Endodermal cell (in vitro differentiated cells): ENCODE results near the gene COL4A6. TPM values are rescaled to one million over a fixed set of nuclear protein-coding genes. Genes with fewer than 3 reads are reported as not detected.

ENCODE experiments used
- DNase-seq: peaks from one replicate; pipeline ENCODE4 v3.0.0-alpha.2; 2017
- H3K27ac ChIP-seq: 2 replicates; pipeline ENCODE4 v1.5.1; 2013; ENCODE audit warnings: mild to moderate bottlenecking, low read depth, low read length, moderate library complexity
- H3K27me3 ChIP-seq: 2 replicates; pipeline ENCODE4 v1.6.1; 2013; ENCODE audit warnings: mild to moderate bottlenecking, low read length, moderate library complexity; ENCODE audit not compliant: insufficient read depth, control insufficient read depth, poor library complexity, severe bottlenecking
- H3K36me3 ChIP-seq: 2 replicates; pipeline ENCODE4 v1.7.0; 2013; ENCODE audit warnings: mild to moderate bottlenecking, low read length, moderate library complexity; ENCODE audit not compliant: control insufficient read depth, insufficient read depth
- H3K4me1 ChIP-seq: one replicate; pipeline ENCODE4 v1.7.0; 2013; ENCODE audit warnings: low read length; ENCODE audit not compliant: control insufficient read depth, insufficient read depth
- H3K4me3 ChIP-seq: 2 replicates; pipeline ENCODE4 v1.5.1; 2013; ENCODE audit warnings: mild to moderate bottlenecking, low read length, moderate library complexity
- H3K9ac ChIP-seq: 2 replicates; pipeline ENCODE4 v1.6.1; 2013; ENCODE audit warnings: mild to moderate bottlenecking, low read length, moderate library complexity; ENCODE audit not compliant: poor library complexity, severe bottlenecking; ENCODE audit errors: extremely low read depth
- H3K9me3 ChIP-seq: 2 replicates; pipeline ENCODE4 v1.6.1; 2013; ENCODE audit warnings: mild to moderate bottlenecking, low read length, moderate library complexity; ENCODE audit not compliant: control insufficient read depth
- H3K27ac Mint-ChIP-seq: 2 replicates; pipeline ENCODE4 v1.8.0; 2020; ENCODE audit warnings: mixed read lengths
- H3K27me3 Mint-ChIP-seq: 2 replicates; pipeline ENCODE4 v1.8.0; 2021; ENCODE audit warnings: mild to moderate bottlenecking, mixed read lengths; ENCODE audit not compliant: insufficient read depth
- H3K36me3 Mint-ChIP-seq: 2 replicates; pipeline ENCODE4 v1.8.0; 2020; ENCODE audit warnings: low read depth, mixed read lengths
- H3K4me1 Mint-ChIP-seq: 2 replicates; pipeline ENCODE4 v1.8.0; 2020; ENCODE audit warnings: mixed read lengths
- H3K4me3 Mint-ChIP-seq: 2 replicates; pipeline ENCODE4 v1.8.0; 2020; ENCODE audit warnings: mild to moderate bottlenecking, moderate library complexity, mixed read lengths
- H3K9me3 Mint-ChIP-seq: 2 replicates; pipeline ENCODE4 v1.8.0; 2020; ENCODE audit warnings: mild to moderate bottlenecking, mixed read lengths
- CTCF ChIP-seq: fragments of 200-600 bp; sonication (generic); conservative IDR thresholded peaks from 2 replicates; pipeline ENCODE4 v1.5.0; 2021; ENCODE audit warnings: antibody characterized with exemption, mild to moderate bottlenecking
- WGBS, 2 experiments: methylation state at CpG; one replicate each; pipeline versions ENCODE4 v1.1.5 to v1.1.7; 2013; ENCODE audit warnings: missing lambda C conversion rate in 2 of 2, mixed read lengths in 1 of 2; ENCODE audit not compliant: insufficient coverage in 1 of 2, insufficient read length in 1 of 2; 5-methylcytosine and 5-hydroxymethylcytosine counted together
- total RNA-seq, 2 donors: library from RNA; stranded (reverse); fragmentation: NEBNext Ultra II Directional in 1 of 2; extraction: Animal tissue kit (Norgen Biotek cat#: 25700) in 1 of 2; gene quantifications; 2 replicates in 1 of 2; 3 replicates in 1 of 2; pipeline ENCODE4 v1.2.1, GENCODE V29; 2021

COL4A6 gene
- total RNA-seq, 2 donors from 2014 or later = 205 to 338 TPM

- Mint-ChIP-seq H3K27me3 (peaks cover 4% of the 10 kb centered on the region), H3K4me3 (no peak overlapping the region), H3K27ac (no peak overlapping the region), H3K9me3 (no peaks in the 10 kb centered on the region), H3K36me3 (peaks cover 55% of the 10 kb centered on the region), H3K4me1 (peaks cover 31% of the 10 kb centered on the region)
- Histone ChIP-seq H3K27me3 (no peaks in the 10 kb centered on the region), H3K27ac (no peak overlapping the region), H3K4me3 (no peak overlapping the region), H3K9ac (no peak overlapping the region), H3K9me3 (no peaks in the 10 kb centered on the region), H3K36me3 (peaks cover 13% of the 10 kb centered on the region), H3K4me1 (no peaks in the 10 kb centered on the region)
- TF ChIP-seq CTCF = no peak
- 93% methylated on average over 5 of the region's 5 CpGs; no CpG with 5 or more reads in 1 of the 2 experiments for WGBS, 2 experiments
- no peak for DNase-seq
Observed at GRCh38 chrX:108223585-108223984, 214.6 kb downstream of the COL4A6 start.

- 96% methylated on average over 7 of the region's 7 CpGs; no CpG with 5 or more reads in 1 of the 2 experiments for WGBS, 2 experiments
- no peaks in the 10 kb centered on the region for H3K27me3 Mint-ChIP-seq
Observed at GRCh38 chrX:108221301-108221864, 216.8 kb downstream of the COL4A6 start.

GRCh38 chrX:108219949-108220601 is 218.1 kb downstream of the COL4A6 start:
- H3K36me3 ChIP-seq = peaks cover 13% of the 10 kb centered on the region
- peaks cover 74% of the 10 kb centered on the region for H3K36me3 Mint-ChIP-seq
- 95 to 100% methylated on average over 1 to 4 of the region's 5 CpGs for WGBS, 2 experiments

More at GRCh38 chrX:108221301-108221864, 216.8 kb downstream of the COL4A6 start:
- Mint-ChIP-seq H3K27ac (no peak overlapping the region), H3K4me3 (no peak overlapping the region), H3K9me3 (no peaks in the 10 kb centered on the region), H3K36me3 (peaks cover 62% of the 10 kb centered on the region), H3K4me1 (peaks cover 23% of the 10 kb centered on the region)
- no peak for TF ChIP-seq CTCF
- H3K4me1 ChIP-seq = no peaks in the 10 kb centered on the region
- H3K27ac ChIP-seq = no peak overlapping the region
- H3K36me3 ChIP-seq = peaks cover 13% of the 10 kb centered on the region
- no peaks in the 10 kb centered on the region for H3K27me3 ChIP-seq
- no peak overlapping the region for H3K9ac ChIP-seq
- DNase-seq = no peak
- H3K4me3 ChIP-seq = no peak overlapping the region
- no peaks in the 10 kb centered on the region for H3K9me3 ChIP-seq

More at GRCh38 chrX:108219949-108220601, 218.1 kb downstream of the COL4A6 start:
- Mint-ChIP-seq H3K4me3 (no peak overlapping the region), H3K27me3 (no peaks in the 10 kb centered on the region), H3K4me1 (peaks cover 10% of the 10 kb centered on the region), H3K9me3 (no peaks in the 10 kb centered on the region), H3K27ac (no peak overlapping the region)
- Histone ChIP-seq H3K4me1 (no peaks in the 10 kb centered on the region), H3K27me3 (no peaks in the 10 kb centered on the region), H3K27ac (no peak overlapping the region), H3K4me3 (no peak overlapping the region), H3K9ac (no peak overlapping the region), H3K9me3 (no peaks in the 10 kb centered on the region)
- TF ChIP-seq CTCF = no peak
- DNase-seq = no peak
